HUES64 (cell line): ENCODE measurements around the gene MACROD2.

Experiments
- H3K27ac ChIP-seq: 2 replicates; pipeline ENCODE4 v1.7.0; 2013; ENCODE audit warnings: low read depth, low read length, inconsistent platforms
- H3K27me3 ChIP-seq: 2 replicates; pipeline ENCODE4 v1.6.1; 2013; ENCODE audit warnings: mild to moderate bottlenecking, low read length; ENCODE audit not compliant: insufficient read depth
- H3K36me3 ChIP-seq: 2 replicates; pipeline ENCODE4 v1.6.1; 2013; ENCODE audit warnings: mild to moderate bottlenecking, low read length; ENCODE audit not compliant: insufficient read depth
- H3K4me1 ChIP-seq: 2 replicates; pipeline ENCODE4 v1.6.1; 2013; ENCODE audit warnings: mild to moderate bottlenecking, low read length, moderate library complexity; ENCODE audit not compliant: insufficient read depth
- H3K4me3 ChIP-seq: 2 replicates; pipeline ENCODE4 v1.5.1; 2013; ENCODE audit warnings: mild to moderate bottlenecking, low read length, moderate library complexity
- H3K9ac ChIP-seq: 2 replicates; pipeline ENCODE4 v1.6.1; 2013; ENCODE audit warnings: mild to moderate bottlenecking, low read depth, low read length
- H3K9me3 ChIP-seq: 2 replicates; pipeline ENCODE4 v1.6.1; 2013; ENCODE audit warnings: low read depth, low read length; ENCODE audit not compliant: insufficient read depth
- WGBS: fragments of 150-250, 120-280 bp; methylation state at CpG from one replicate; pipeline ENCODE4 v1.1.7; 2013; ENCODE audit warnings: missing lambda C conversion rate; 5-methylcytosine and 5-hydroxymethylcytosine counted together

The MACROD2 gene

DNA sequence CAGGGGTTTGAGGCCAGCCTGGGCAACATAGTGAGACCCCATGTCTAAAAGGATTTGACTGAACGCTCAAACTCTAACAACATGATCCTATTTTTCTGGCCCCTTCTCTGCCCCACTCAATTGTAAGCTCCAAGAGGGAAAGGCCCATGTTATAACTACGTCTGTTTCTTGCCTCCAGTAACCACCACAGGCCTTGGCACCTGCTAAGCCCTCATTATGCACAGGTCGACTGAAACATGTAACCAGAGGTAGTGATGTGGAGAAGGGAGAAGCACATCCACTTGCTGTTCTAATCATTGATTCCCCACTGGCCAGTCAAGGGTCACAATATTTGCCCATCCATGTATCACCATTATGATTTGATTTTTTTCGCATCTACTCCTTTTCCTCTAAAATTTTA is 2102.5 kb downstream of the MACROD2 start:
- Histone ChIP-seq H3K9ac (no peak overlapping the region), H3K9me3 (no peaks in the 10 kb centered on the region), H3K27ac (no peak overlapping the region), H3K27me3 (no peaks in the 10 kb centered on the region), H3K4me3 (no peak overlapping the region), H3K4me1 (no peaks in the 10 kb centered on the region), H3K36me3 (no peaks in the 10 kb centered on the region)
- WGBS, result 95% methylated on average over 3 of the region's 4 CpGs

DNA sequence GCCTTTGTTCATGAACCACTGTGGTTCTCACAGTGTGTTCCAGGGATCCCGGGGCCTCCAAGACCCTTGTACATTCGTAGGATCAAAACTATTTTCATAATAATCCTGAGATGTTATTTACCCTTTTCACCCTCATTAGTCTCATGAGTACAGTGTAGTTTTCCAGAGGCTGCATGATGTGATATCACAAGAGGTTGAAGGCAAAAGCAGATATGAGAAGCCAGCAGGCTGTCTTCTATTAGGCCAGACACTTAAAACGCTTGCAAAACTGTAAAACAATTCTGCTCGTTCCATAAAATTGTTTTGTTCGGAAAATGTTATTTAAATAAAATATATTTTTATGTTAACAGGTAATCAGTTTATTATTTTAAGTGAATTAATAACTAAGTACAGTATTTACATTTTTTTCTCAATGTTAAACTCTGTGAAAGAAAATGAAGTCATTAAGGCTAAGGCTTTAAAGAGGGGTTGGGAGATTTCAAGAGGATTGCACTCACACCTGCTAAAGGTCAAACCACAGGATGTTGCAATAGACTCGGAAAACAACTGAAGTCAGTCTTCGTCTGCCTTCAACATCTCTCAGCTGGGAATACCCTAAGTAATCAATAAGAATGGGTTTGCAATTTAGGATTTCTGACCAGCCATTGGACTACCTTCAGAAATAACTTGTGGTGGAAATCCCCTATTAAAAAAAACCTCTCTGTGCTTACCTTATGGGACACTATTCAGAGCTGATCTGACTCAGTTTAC is 2103.7 kb downstream of the MACROD2 start:
- Histone ChIP-seq H3K27me3 (no peaks in the 10 kb centered on the region), H3K9ac (no peak overlapping the region), H3K4me3 (no peak overlapping the region), H3K36me3 (no peaks in the 10 kb centered on the region), H3K27ac (no peak overlapping the region), H3K4me1 (no peaks in the 10 kb centered on the region), H3K9me3 (no peaks in the 10 kb centered on the region)
- 94% methylated on average over 6 of the region's 7 CpGs for WGBS

- no peaks in the 10 kb centered on the region for H3K27me3 ChIP-seq
- H3K36me3 ChIP-seq, result no peaks in the 10 kb centered on the region
- H3K9ac ChIP-seq, result no peak overlapping the region
- no peak overlapping the region for H3K4me3 ChIP-seq
- H3K4me1 ChIP-seq, result no peaks in the 10 kb centered on the region
- no peaks in the 10 kb centered on the region for H3K9me3 ChIP-seq
- WGBS, result 96% methylated on average over 3 of the region's 3 CpGs
- H3K27ac ChIP-seq, result no peak overlapping the region
Observed at GRCh38 chr20:16100111-16100510, 2104.8 kb downstream of the MACROD2 start.

- no peaks in the 10 kb centered on the region for H3K36me3 ChIP-seq
- H3K4me1 ChIP-seq, result no peaks in the 10 kb centered on the region
- H3K4me3 ChIP-seq, result no peak overlapping the region
- WGBS, result 89% methylated on average over 3 of the region's 4 CpGs
- H3K9me3 ChIP-seq, result peaks cover 3% of the 10 kb centered on the region; the same call in 1 of the 2 replicates
- no peak overlapping the region for H3K9ac ChIP-seq
- no peaks in the 10 kb centered on the region for H3K27me3 ChIP-seq
- H3K27ac ChIP-seq, result no peak overlapping the region
Observed at GRCh38 chr20:16100767-16101166, 2105.5 kb downstream of the MACROD2 start.
